Measurements from ENCODE around the gene RALA. TPM values are rescaled to one million over a fixed set of nuclear protein-coding genes. Genes with fewer than 3 reads are reported as not detected.

RALA gene
- total and polyA plus RNA-seq, 10 of the 15 experiments (the other 5 are each of a cell fraction or from before 2014, with no cell fraction given): 7.5 to 53.3 (median 23.1) TPM

DNA sequence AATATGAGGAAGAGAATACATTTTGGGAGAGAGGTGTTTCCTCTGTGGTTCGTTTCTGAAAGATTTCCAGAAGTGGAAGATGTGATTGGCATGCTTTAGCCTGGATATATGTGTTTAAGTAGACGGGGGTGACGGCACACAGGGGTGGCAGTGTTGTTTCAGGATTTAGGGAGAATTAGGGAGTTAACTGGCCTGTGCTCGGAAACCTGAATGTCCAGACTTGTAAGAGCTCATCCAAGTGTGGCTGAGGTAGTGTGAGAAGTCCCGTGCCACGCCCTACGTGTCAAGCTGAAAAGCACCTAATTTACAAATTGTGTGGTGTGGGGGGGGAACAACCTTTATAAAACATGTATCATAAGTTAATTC lies 1.1 kb downstream of the RALA start (continued):
- peak; percentile 53; the same call in 1 of the 2 replicates for TF ChIP-seq RUNX3 (IDR thresholded peaks at IDR 0.05; ENCODE audit: low read length)
- TF ChIP-seq, protein P1, sequence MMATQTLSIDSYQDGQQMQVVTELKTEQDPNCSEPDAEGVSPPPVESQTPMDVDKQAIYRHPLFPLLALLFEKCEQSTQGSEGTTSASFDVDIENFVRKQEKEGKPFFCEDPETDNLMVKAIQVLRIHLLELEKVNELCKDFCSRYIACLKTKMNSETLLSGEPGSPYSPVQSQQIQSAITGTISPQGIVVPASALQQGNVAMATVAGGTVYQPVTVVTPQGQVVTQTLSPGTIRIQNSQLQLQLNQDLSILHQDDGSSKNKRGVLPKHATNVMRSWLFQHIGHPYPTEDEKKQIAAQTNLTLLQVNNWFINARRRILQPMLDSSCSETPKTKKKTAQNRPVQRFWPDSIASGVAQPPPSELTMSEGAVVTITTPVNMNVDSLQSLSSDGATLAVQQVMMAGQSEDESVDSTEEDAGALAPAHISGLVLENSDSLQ (IDR thresholded peaks at IDR 0.05): 0 out of 2 replicates have a peak, but pooled peaks have one; percentile 26
- peak; percentile 55 to 56; a peak in 2 of 4 replicates for TF ChIP-seq IKZF2 (IDR thresholded peaks at IDR 0.05)

DNA sequence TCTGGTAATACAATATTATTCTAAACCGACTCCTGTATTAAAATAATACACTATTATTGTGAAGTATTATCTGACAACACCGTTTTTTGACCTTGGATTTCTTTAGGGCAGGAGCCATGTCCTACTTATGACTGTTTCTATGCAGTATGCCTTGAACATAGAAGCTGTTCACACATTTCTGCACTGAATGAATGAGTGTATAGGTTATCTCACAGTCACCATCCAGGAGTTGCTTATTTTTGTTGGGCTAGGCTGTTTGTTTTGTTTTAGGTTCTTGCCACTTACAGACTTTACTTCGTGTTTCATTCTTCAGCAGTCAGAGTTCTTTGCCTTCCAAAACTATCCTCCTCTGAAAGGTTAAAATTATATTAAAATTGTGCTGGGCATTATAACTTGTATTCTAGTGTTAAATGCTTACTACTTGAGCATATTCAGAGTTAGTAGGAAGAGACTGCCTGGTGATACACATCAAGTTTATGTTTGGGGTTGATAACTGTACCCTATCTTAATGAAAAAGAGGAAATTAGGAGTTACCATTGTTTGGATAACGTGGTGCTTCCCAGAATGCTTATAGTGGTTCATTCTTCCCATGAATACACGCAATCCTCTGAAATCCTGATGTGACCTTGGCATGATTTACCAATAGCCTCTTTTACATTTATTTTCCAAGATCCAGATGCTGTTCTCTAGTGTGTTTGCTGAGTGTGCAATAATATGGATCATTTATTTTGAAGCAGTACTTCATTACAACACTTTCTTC lies 1.7 kb downstream of the RALA start:
- Histone ChIP-seq H3K9me3 (replicated peaks; ENCODE audit: control insufficient read depth, insufficient read depth, low read length) (no peaks in the 10 kb centered on the region; the same call in 2 of the 3 replicates), H3K4me3 (peak overlapping the region; percentile 88), H3K4me1 (ENCODE audit: control insufficient read depth, insufficient read depth, low read length) (peaks cover 11% of the 10 kb centered on the region), H3K27ac (ENCODE audit: control insufficient read depth, insufficient read depth) (peak overlapping the region; percentile 89), H4K20me1 (ENCODE audit: control insufficient read depth, insufficient read depth) (no peaks in the 10 kb centered on the region), H2AFZ (ENCODE audit: control insufficient read depth, low read depth, low read length) (no peak overlapping the region), H3K9ac (ENCODE audit: control insufficient read depth, insufficient read depth, low read length) (peak overlapping the region; percentile 86), H3K27me3 (replicated peaks in 1 of 2; ENCODE audit: control insufficient read depth in 2 of 2, insufficient read depth in 2 of 2, low read length in 1 of 2) (no peaks in the 10 kb centered on the region), H3K4me2 (ENCODE audit: control insufficient read depth, insufficient read depth) (peak overlapping the region; percentile 84), H3K79me2 (ENCODE audit: control insufficient read depth, insufficient read depth, low read length) (peaks cover 72% of the 10 kb centered on the region), H3K36me3 (ENCODE audit: control insufficient read depth in 2 of 2, insufficient read depth in 2 of 2, low read length in 1 of 2) (peaks cover 0 to 2% of the 10 kb centered on the region in 2 experiments; a peak in 1 of 4 replicates)
- ChIA-PET RAD21 (ENCODE audit: unreplicated experiment) (interaction anchor here (0.7 to 6.4 kb wide), 10 partner anchors 10 to 121 kb away, joined by 3 to 75 read pairs (median 6); no protein-coding TSS in a partner anchor), SMC1A (ENCODE audit: uncharacterized antibody, unreplicated experiment) (interaction anchor here (0.6 to 6.9 kb wide), 16 partner anchors 7 to 125 kb away, joined by 3 to 82 read pairs (median 4); no protein-coding TSS in a partner anchor), POLR2A (interaction anchor here (0.6 to 5.0 kb wide), 7 partner anchors 12 to 110 kb away, joined by 3 to 64 read pairs (median 4); no protein-coding TSS in a partner anchor), CTCF (interaction anchor here (0.8 to 5.0 kb wide), 11 partner anchors 9 to 121 kb away, joined by 3 to 36 read pairs (median 4); no protein-coding TSS in a partner anchor)
- intact Hi-C loops (cut with micrococcal nuclease; ENCODE audit: unreplicated experiment) (no loop called here), in situ Hi-C loops (cut with MboI) (no loop called here)
- DNase-seq (ENCODE audit: low read depth, low spot score): no peak
- WGBS (ENCODE audit: insufficient coverage, insufficient replicate concordance, low lambda C conversion rate, missing lambda C conversion rate): 38% methylated on average over 5 of the region's 5 CpGs
- FAIRE-seq: no peak
- BruUV-seq (replicated peaks): no TSS peak
- peak; percentile 7; the same call in 1 of the 3 replicates for ATAC-seq
- TF ChIP-seq RELA (IDR thresholded peaks at IDR 0.05; ENCODE audit: borderline replicate concordance, partially characterized antibody) (no peak), ZNF24 (IDR thresholded peaks at IDR 0.05) (0 out of 2 replicates have a peak, but pooled peaks have one; percentile 25)
- TF ChIP-seq, protein P2, sequence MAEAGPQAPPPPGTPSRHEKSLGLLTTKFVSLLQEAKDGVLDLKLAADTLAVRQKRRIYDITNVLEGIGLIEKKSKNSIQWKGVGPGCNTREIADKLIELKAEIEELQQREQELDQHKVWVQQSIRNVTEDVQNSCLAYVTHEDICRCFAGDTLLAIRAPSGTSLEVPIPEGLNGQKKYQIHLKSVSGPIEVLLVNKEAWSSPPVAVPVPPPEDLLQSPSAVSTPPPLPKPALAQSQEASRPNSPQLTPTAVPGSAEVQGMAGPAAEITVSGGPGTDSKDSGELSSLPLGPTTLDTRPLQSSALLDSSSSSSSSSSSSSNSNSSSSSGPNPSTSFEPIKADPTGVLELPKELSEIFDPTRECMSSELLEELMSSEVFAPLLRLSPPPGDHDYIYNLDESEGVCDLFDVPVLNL (IDR thresholded peaks at IDR 0.05; ENCODE audit: low read depth, low read length): no peak
- TF ChIP-seq, protein P3, sequence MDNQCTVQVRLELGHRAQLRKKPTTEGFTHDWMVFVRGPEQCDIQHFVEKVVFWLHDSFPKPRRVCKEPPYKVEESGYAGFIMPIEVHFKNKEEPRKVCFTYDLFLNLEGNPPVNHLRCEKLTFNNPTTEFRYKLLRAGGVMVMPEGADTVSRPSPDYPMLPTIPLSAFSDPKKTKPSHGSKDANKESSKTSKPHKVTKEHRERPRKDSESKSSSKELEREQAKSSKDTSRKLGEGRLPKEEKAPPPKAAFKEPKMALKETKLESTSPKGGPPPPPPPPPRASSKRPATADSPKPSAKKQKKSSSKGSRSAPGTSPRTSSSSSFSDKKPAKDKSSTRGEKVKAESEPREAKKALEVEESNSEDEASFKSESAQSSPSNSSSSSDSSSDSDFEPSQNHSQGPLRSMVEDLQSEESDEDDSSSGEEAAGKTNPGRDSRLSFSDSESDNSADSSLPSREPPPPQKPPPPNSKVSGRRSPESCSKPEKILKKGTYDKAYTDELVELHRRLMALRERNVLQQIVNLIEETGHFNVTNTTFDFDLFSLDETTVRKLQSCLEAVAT (IDR thresholded peaks at IDR 0.05): no peak
